Duodenal mucosa (tissue), 2 donors: ENCODE results near the gene VTCN1.

Source experiments
- H3K27ac ChIP-seq: one replicate; pipeline ENCODE4 v1.7.0; 2013; ENCODE audit warnings: low read depth, low read length
- H3K27me3 ChIP-seq, 2 donors: one replicate each; pipeline ENCODE4 v1.7.0; 2013; ENCODE audit warnings: low read length in 2 of 2, control low read depth in 1 of 2; ENCODE audit not compliant: insufficient read depth in 2 of 2, control insufficient read depth in 1 of 2
- H3K36me3 ChIP-seq, 2 donors: one replicate each; pipeline ENCODE4 v1.7.0; 2013; ENCODE audit warnings: low read length in 2 of 2, control low read depth in 1 of 2; ENCODE audit not compliant: insufficient read depth in 2 of 2, control insufficient read depth in 1 of 2
- H3K4me1 ChIP-seq, 2 donors: one replicate each; pipeline ENCODE4 v1.7.0; 2013; ENCODE audit warnings: low read length in 2 of 2, control low read depth in 1 of 2; ENCODE audit not compliant: insufficient read depth in 2 of 2, control insufficient read depth in 1 of 2
- H3K4me3 ChIP-seq, 2 donors: one replicate each; pipeline ENCODE4 v1.7.0; 2013; ENCODE audit warnings: low read length in 2 of 2, low read depth in 1 of 2
- H3K9ac ChIP-seq, 2 donors: one replicate each; pipeline ENCODE4 v1.7.0; 2013; ENCODE audit warnings: low read length in 2 of 2, low read depth in 1 of 2
- H3K9me3 ChIP-seq, 2 donors: one replicate each; pipeline ENCODE4 v1.7.0; 2013; ENCODE audit warnings: low read length in 2 of 2, control low read depth in 1 of 2; ENCODE audit not compliant: control insufficient read depth in 1 of 2

VTCN1 gene

DNA sequence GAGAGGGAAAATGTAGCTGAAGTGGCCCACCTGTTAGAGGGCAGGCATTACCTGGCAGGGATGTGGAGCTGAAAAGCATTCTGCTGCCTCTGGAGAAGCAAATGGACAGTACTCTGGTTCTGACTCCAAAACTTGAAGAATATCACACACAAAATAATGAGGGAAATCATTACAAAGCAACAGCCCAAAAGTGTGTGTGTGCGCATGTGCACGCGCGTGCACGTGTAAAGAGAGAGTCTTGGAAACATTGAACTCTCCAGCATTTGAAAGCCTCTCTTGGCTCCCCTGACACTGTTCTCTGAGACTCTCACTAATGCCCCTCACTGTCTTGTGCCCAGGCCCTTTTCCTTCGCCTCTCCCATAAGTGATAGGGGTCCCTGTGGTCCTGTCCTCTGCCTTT lies 2.3 kb upstream of the VTCN1 start:
- Histone ChIP-seq H3K9ac (no peak overlapping the region), H3K4me1 (peaks cover 6 to 10% of the 10 kb centered on the region in 2 donors), H3K27ac (no peak overlapping the region), H3K4me3 (no peak overlapping the region), H3K9me3 (no peaks in the 10 kb centered on the region), H3K36me3 (no peaks in the 10 kb centered on the region), H3K27me3 (no peaks in the 10 kb centered on the region)

DNA sequence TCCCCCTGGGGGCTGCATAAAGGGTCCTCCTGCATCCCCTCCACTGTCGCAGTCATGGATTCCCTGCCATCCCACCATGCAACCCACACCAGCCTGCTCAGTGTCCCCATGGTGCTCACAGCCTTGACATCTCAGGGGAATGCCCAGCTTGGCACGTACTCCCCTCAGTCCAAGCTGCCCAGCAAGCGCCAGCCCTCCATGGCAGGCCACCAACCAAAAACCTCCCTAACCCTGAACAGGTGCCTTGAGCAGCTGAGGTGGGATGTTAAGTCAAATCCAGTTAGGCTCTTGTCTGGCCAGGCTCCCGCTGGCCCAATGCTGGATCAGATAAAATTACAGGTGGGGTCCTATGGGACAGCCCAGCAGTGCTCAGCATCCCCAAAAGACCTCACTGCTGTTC lies 341 bp downstream of the VTCN1 start:
- Histone ChIP-seq H3K9me3 (no peaks in the 10 kb centered on the region), H3K27me3 (peaks cover 1 to 4% of the 10 kb centered on the region in 2 donors), H3K9ac (no peak overlapping the region), H3K36me3 (no peaks in the 10 kb centered on the region), H3K4me1 (peaks cover 6 to 10% of the 10 kb centered on the region in 2 donors), H3K4me3 (no peak overlapping the region), H3K27ac (no peak overlapping the region)

DNA sequence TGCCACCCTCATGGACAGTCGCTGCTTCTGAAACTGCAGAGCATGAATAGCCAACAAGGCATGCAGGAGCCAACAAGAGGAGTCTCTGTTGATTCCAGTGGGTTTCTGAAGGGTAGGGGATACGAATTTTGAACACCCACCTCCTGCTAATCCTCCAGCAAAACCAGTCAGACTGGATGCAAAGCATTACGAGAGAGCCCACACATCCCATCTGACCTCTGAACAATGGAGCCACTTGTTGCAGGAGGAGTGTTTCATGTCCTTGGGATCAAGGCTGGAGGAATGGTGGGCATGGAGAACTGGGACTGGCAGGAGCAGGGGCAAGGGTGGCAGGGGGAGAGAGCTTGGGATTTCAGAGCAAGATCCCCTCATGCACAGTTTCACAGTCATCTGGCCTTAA lies 1.6 kb downstream of the VTCN1 start:
- H3K36me3 ChIP-seq: no peaks in the 10 kb centered on the region
- H3K27ac ChIP-seq: no peak overlapping the region
- no peaks in the 10 kb centered on the region for H3K9me3 ChIP-seq
- H3K4me3 ChIP-seq: no peak overlapping the region
- peaks cover 6 to 10% of the 10 kb centered on the region in 2 donors for H3K4me1 ChIP-seq
- H3K9ac ChIP-seq: no peak overlapping the region
- peaks cover 4% of the 10 kb centered on the region in 2 donors for H3K27me3 ChIP-seq

DNA sequence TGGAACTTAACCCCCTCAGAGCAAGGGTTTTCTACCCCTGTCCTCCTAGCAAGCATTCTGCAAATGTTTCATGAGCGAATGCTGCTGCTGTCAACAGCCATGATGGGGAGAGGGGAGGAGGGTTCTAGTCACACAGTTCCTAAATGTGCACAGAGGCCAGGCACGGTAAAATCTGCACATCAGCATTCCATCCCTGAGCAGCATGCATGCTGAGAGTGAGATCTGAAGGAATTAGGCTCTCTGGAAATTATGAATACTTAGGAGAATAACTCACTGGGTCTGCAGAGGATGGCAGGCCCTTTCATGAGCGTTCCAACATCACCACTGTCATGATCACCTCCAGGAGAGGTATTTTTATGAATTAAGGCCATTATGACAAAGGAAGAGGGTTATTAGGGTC lies 2.1 kb downstream of the VTCN1 start:
- H3K36me3 ChIP-seq: no peaks in the 10 kb centered on the region
- no peak overlapping the region for H3K27ac ChIP-seq

DNA sequence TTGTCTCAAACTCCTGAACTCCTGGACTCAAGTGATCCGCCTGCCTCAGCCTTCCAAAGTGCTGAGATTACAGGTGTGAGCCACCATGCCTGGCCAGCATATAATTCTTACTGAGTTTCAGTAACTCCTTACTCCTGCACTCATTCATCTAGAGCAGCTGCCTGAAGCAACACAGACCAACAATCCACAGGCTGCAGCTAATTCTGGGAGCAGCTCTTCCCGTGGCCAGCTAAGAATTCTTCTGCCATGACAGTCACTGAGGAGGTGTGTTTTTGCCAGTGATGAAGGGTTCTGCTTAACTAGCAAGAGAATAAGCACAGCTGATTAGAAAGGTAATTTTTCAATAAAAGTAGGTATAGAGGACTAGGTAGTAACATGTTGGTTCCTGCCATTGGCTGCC lies 5.4 kb downstream of the VTCN1 start:
- Histone ChIP-seq H3K9ac (no peak overlapping the region), H3K27ac (no peak overlapping the region), H3K4me3 (no peak overlapping the region), H3K36me3 (no peaks in the 10 kb centered on the region), H3K27me3 (peaks cover 4% of the 10 kb centered on the region in 2 donors), H3K9me3 (no peaks in the 10 kb centered on the region), H3K4me1 (peaks cover 2% of the 10 kb centered on the region in 2 donors)

More for the DNA sequence above, 2.1 kb downstream of the VTCN1 start:
- no peaks in the 10 kb centered on the region for H3K9me3 ChIP-seq
- peaks cover 6 to 10% of the 10 kb centered on the region in 2 donors for H3K4me1 ChIP-seq
- no peak overlapping the region for H3K9ac ChIP-seq
- H3K4me3 ChIP-seq: no peak overlapping the region
- H3K27me3 ChIP-seq: peaks cover 4% of the 10 kb centered on the region in 2 donors

DNA sequence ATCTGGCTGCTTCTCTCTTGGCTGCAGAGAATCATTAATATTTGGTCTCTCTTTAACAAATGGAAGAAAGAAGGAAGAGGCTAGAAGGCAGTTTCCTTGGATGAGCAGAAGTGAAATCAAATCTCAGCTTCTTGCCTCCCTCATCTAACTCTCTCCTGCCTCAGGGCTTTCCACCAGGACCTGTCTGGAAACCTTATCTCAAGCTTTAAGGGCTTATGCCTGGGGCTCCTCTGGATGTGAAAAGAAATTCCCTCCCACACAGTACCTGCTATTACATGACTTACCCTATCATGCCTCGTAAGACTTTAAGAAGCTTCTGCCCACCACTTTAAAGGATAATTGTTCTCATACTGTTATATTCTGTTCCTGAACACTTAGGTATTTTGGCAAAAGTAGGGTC lies 8.9 kb downstream of the VTCN1 start:
- Histone ChIP-seq H3K4me3 (no peak overlapping the region), H3K9ac (no peak overlapping the region), H3K27ac (no peak overlapping the region), H3K36me3 (no peaks in the 10 kb centered on the region), H3K9me3 (no peaks in the 10 kb centered on the region), H3K27me3 (peaks cover 4% of the 10 kb centered on the region in 2 donors), H3K4me1 (no peaks in the 10 kb centered on the region)

DNA sequence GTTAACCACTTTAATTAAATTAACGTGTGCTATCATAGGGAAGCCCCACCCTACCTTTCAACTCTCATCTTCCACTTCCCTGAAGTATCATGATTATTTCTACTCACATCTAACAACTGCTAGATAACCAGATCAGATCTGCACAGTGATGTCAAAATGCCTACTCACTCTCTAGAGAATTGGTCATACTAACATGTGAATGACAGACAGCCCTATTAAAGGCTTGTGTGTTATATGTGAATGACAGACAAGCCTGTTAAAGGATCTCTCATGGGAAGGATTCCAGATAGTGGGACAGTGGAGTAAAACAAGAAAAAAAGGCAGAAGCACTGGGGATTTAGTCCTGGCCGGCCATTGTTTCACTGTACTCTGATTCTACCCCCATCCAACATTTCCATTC lies 12.6 kb downstream of the VTCN1 start:
- Histone ChIP-seq H3K9me3 (no peaks in the 10 kb centered on the region), H3K27me3 (no peaks in the 10 kb centered on the region), H3K4me1 (no peaks in the 10 kb centered on the region), H3K9ac (no peak overlapping the region), H3K4me3 (no peak overlapping the region), H3K36me3 (no peaks in the 10 kb centered on the region), H3K27ac (no peak overlapping the region)

DNA sequence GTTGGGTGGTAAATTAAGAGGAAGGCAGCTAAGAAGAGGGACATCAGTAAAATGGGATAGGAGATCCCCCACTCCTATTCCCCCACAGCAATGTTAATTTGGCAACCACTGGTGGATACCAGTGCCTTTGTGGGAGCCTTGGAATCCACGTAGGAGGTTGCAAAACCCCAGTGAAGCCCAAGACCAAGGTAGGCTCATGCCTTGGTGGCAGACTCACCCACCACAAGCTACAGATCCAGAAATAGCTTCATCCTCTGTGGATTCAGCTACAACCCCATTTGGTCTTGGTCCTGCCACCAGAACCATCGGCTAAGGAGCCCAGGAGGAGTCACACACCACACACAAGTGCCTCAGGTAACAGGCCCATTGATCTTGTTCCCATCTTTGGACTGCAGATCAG lies 21.0 kb downstream of the VTCN1 start:
- H3K9me3 ChIP-seq: no peaks in the 10 kb centered on the region
- no peaks in the 10 kb centered on the region for H3K27me3 ChIP-seq

DNA sequence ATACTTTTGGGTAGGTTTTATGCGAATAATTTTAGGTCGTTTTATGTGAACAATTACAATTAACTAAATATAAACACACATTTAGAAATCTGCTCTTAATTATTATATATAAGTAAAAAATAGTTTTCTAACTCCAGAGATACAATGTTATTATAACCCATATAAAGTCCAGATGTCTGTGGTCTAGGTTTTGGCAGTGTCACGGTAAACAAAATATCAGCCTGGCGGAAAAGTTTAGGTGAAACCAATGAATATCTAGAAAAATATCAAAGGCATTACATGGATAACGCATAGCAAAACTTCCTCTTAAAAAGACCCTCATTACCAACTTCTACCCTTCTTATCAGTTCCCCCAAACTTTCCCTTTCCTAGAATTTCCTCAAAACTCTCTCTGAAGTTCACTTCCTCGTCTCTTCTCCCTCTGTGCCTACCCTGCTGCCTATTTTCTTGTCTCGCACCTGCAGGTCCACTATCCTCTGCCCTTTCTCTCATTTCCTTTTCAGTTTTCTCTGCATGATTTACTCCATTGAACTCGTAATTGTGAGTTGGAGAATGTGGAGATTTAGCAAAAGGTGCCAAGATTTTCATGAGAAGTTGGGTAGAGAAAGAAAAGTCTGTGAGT lies 21.8 kb downstream of the VTCN1 start:
- no peaks in the 10 kb centered on the region for H3K4me1 ChIP-seq
- H3K9ac ChIP-seq: no peak overlapping the region
- no peaks in the 10 kb centered on the region for H3K27me3 ChIP-seq
- H3K27ac ChIP-seq: no peak overlapping the region
- no peak overlapping the region for H3K4me3 ChIP-seq
- H3K9me3 ChIP-seq: no peaks in the 10 kb centered on the region
- H3K36me3 ChIP-seq: no peaks in the 10 kb centered on the region

More for the DNA sequence above, 21.0 kb downstream of the VTCN1 start:
- H3K4me1 ChIP-seq: no peaks in the 10 kb centered on the region
- no peaks in the 10 kb centered on the region for H3K36me3 ChIP-seq
- H3K9ac ChIP-seq: no peak overlapping the region
- H3K27ac ChIP-seq: no peak overlapping the region
- H3K4me3 ChIP-seq: no peak overlapping the region

DNA sequence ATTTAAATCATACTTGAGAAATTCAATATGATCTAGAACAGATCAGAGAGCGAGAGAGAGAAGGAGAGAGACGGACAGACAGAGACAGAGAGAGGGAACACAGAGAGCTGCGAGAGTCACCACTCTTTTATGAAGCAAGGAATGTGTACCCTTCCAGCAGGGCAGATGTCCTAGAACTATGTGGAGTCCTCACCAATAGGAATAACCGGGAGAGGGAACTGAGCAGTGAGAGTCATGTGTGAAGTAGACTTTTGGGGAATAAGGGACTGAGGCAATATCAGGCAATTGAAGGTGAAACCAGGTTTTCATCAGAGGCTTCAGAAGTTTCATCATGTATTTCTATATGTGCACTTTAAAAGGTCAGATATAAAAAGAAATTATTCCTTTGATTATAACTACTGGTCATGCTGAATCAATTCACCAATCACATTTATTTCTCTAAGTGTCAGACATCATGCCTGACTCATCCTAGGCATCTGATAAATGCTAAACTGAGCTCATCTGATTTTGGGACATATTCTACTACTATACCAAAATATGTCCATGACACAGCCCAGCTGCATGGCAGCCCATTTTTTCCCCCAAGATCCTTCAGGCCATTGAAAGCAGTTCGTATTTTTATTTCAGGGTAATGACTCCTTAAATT lies 22.4 kb downstream of the VTCN1 start:
- no peak overlapping the region for H3K27ac ChIP-seq
- H3K4me1 ChIP-seq: no peaks in the 10 kb centered on the region
- no peak overlapping the region for H3K9ac ChIP-seq
- H3K36me3 ChIP-seq: no peaks in the 10 kb centered on the region
- no peaks in the 10 kb centered on the region for H3K9me3 ChIP-seq
- no peaks in the 10 kb centered on the region for H3K27me3 ChIP-seq
- no peak overlapping the region for H3K4me3 ChIP-seq
